ENCODE data around the gene PROS1. TPM values are rescaled to one million over a fixed set of nuclear protein-coding genes. Genes with fewer than 3 reads are reported as not detected.
"Not testable (repeated sequence)": the region's sequence is repeated elsewhere in the genome, so short reads cannot be mapped to it uniquely, and the experiment has no call there.

The PROS1 gene
- polyA plus RNA-seq, 1 of the 3 experiments (the other 2 are of a cell fraction) = 9.1 TPM

GRCh38 chr3:93873412-93873811, 100.3 kb downstream of the PROS1 start:
- H3K36me3 ChIP-seq (replicated peaks in 1 of 2; ENCODE audit: control insufficient read depth in 1 of 2, insufficient read depth in 2 of 2, low read length in 1 of 2); H3K4me3 ChIP-seq (ENCODE audit: low read depth in 2 of 2, low read length in 1 of 2); H2AFZ ChIP-seq (ENCODE audit: low read depth); H3K9ac ChIP-seq; CTCF ChIA-PET; H3K4me2 ChIP-seq; H3F3A ChIP-seq (replicated peaks; ENCODE audit: insufficient read depth); H3K79me2 ChIP-seq (ENCODE audit: insufficient read depth); POLR2A ChIA-PET; H4K20me1 ChIP-seq (ENCODE audit: insufficient read depth); H3K27me3 ChIP-seq (ENCODE audit: insufficient read depth); DNase-seq; H3K9me3 ChIP-seq; H3K9me2 ChIP-seq; H3K4me1 ChIP-seq (ENCODE audit: control insufficient read depth in 1 of 2, insufficient read depth in 2 of 2, low read depth in 1 of 2, low read length in 1 of 2); H3K27ac ChIP-seq (ENCODE audit: low read depth in 2 of 2, low read length in 1 of 2): not testable (repeated sequence)
- TF ChIP-seq PBX3 (IDR thresholded peaks at IDR 0.05) (0 out of 2 replicates have a peak, but pooled peaks have one; percentile 13), TCF12 (IDR thresholded peaks at IDR 0.05) (peak; percentile 45)

- Histone ChIP-seq H3K79me2 (ENCODE audit: insufficient read depth) (no peaks in the 10 kb centered on the region), H4K20me1 (ENCODE audit: insufficient read depth) (no peaks in the 10 kb centered on the region), H3K36me3 (replicated peaks in 1 of 2; ENCODE audit: control insufficient read depth in 1 of 2, insufficient read depth in 2 of 2, low read length in 1 of 2) (no peaks in the 10 kb centered on the region), H3K27me3 (ENCODE audit: insufficient read depth) (no peaks in the 10 kb centered on the region), H3K27ac (ENCODE audit: low read depth in 2 of 2, low read length in 1 of 2) (no peak overlapping the region), H3K9ac (no peak overlapping the region), H3K4me1 (ENCODE audit: control insufficient read depth in 1 of 2, insufficient read depth in 2 of 2, low read depth in 1 of 2, low read length in 1 of 2) (no peaks in the 10 kb centered on the region), H3F3A (replicated peaks; ENCODE audit: insufficient read depth) (no peaks in the 10 kb centered on the region), H3K9me3 (no peaks in the 10 kb centered on the region), H3K4me3 (ENCODE audit: low read depth in 2 of 2, low read length in 1 of 2) (no peak overlapping the region), H2AFZ (ENCODE audit: low read depth) (no peak overlapping the region), H3K4me2 (no peak overlapping the region), H3K9me2 (no peaks in the 10 kb centered on the region; the same call in 1 of the 2 replicates)
- no peak for DNase-seq
- CTCF ChIA-PET = interaction anchor here (1.0 kb wide), 1 partner anchor 10 kb away, joined by 3 read pairs; no protein-coding TSS in a partner anchor
- TF ChIP-seq USF2 (IDR thresholded peaks at IDR 0.05; ENCODE audit: borderline replicate concordance, low read depth, low read length) = no peak
- 0 out of 2 replicates have a peak, but pooled peaks have one; percentile 16 for TF ChIP-seq CTCF (IDR thresholded peaks at IDR 0.05)
- POLR2A ChIA-PET = no interaction called here
Measured at GRCh38 chr3:93867425-93867824, 106.3 kb downstream of the PROS1 start.

GRCh38 chr3:93861017-93861416, 112.7 kb downstream of the PROS1 start:
- WGBS (ENCODE audit: low lambda C conversion rate) = 10% methylated on average over 2 of the region's 2 CpGs
- CTCF ChIA-PET = no interaction called here
- no peaks in the 10 kb centered on the region for H4K20me1 ChIP-seq (ENCODE audit: insufficient read depth)
- H3K9ac ChIP-seq = no peak overlapping the region
- H3K9me2 ChIP-seq = no peaks in the 10 kb centered on the region; the same call in 1 of the 2 replicates
- H3F3A ChIP-seq (replicated peaks; ENCODE audit: insufficient read depth) = no peaks in the 10 kb centered on the region
- H3K4me2 ChIP-seq = no peak overlapping the region
- TF ChIP-seq MAX (IDR thresholded peaks at IDR 0.05; ENCODE audit: low read depth) (no peak), ZBTB33 (IDR thresholded peaks at IDR 0.05; ENCODE audit: borderline replicate concordance, low read depth) (no peak)
- no peak overlapping the region for H3K27ac ChIP-seq (ENCODE audit: low read depth in 2 of 2, low read length in 1 of 2)
- no peaks in the 10 kb centered on the region for H3K4me1 ChIP-seq (ENCODE audit: control insufficient read depth in 1 of 2, insufficient read depth in 2 of 2, low read depth in 1 of 2, low read length in 1 of 2)
- H3K9me3 ChIP-seq = no peaks in the 10 kb centered on the region
- POLR2A ChIA-PET = no interaction called here
- no peak for DNase-seq
- no peak overlapping the region for H2AFZ ChIP-seq (ENCODE audit: low read depth)
- H3K27me3 ChIP-seq (ENCODE audit: insufficient read depth) = no peaks in the 10 kb centered on the region
- no peaks in the 10 kb centered on the region for H3K36me3 ChIP-seq (replicated peaks in 1 of 2; ENCODE audit: control insufficient read depth in 1 of 2, insufficient read depth in 2 of 2, low read length in 1 of 2)
- no peaks in the 10 kb centered on the region for H3K79me2 ChIP-seq (ENCODE audit: insufficient read depth)
- H3K4me3 ChIP-seq (ENCODE audit: low read depth in 2 of 2, low read length in 1 of 2) = no peak overlapping the region
